ENCODE measurements around the gene NTHL1.

NTHL1 gene

DNA sequence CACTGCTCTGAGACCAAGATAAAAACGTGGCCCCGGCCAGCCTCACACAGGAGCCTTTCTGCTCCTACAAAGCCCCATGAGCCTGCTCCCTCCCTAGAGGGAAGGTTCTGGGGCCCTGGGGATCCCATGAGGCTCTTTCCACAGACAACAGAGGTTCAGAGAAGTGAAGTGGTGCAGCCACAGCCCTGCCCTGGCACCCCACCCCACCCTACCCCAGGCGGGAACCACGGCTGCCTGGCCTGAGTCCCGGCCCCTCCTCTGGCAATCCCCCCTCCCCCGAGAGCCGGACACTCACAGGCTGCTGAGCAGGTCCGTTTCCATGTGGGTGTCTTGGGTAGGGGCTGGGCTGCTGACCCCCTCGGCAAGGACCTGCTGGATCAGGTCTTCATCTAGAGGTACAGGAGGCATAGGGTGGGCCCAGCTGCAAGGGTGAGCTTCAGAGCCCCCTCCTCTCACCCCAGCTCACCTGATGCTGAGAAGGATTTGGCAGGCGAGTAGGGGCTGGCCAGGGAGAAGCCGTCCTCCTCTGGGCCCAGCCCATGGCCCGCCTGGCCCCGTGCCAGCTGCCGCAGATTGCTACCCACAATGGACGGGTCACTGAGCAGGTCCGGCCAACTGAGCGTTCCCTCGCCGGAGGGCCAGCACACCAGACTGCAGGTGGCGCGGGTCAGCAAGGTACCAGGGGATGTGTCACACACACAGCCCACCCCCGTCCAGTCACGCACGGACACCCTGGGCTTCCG lies 49.4 kb upstream of the NTHL1 start:
- Histone ChIP-seq H3K36me3 (ENCODE audit: control insufficient read depth in 2 of 2, insufficient read depth in 1 of 2, low read length in 2 of 2) (peaks cover 0 to 61% of the 10 kb centered on the region in 2 experiments; a peak in 1 of 3 replicates), H3K9me3 (ENCODE audit: control insufficient read depth, insufficient read depth, low read depth, low read length) (no peaks in the 10 kb centered on the region), H3K4me3 (ENCODE audit: low read depth, low read length) (no peak overlapping the region), H3K4me1 (ENCODE audit: control insufficient read depth, insufficient read depth, low read length) (no peaks in the 10 kb centered on the region), H3K27ac (ENCODE audit: extremely low read depth, low read depth, low read length) (no peak overlapping the region)
- ChIA-PET POLR2A (no interaction called here), CTCF (no interaction called here)
- TF ChIP-seq ZNF112 (tag by site-specific recombination; IDR thresholded peaks at IDR 0.05) (no peak), ZNF830 (tag by site-specific recombination; IDR thresholded peaks at IDR 0.05; ENCODE audit: low read depth) (no peak), ZNF211 (tag by site-specific recombination; IDR thresholded peaks at IDR 0.05; ENCODE audit: low read depth) (no peak), ZNF311 (tag by site-specific recombination; IDR thresholded peaks at IDR 0.05; ENCODE audit: borderline replicate concordance) (no peak), ZBTB7A (tag by site-specific recombination; IDR thresholded peaks at IDR 0.05; ENCODE audit: low read depth) (no peak), ZNF558 (tag by site-specific recombination; IDR thresholded peaks at IDR 0.05) (no peak), ZNF335 (tag by site-specific recombination; conservative IDR thresholded peaks at IDR 0.05) (no peak), ZNF433 (tag by site-specific recombination; IDR thresholded peaks at IDR 0.05; ENCODE audit: low read depth) (no peak), PRDM2 (tag by site-specific recombination; IDR thresholded peaks at IDR 0.05; ENCODE audit: borderline replicate concordance) (no peak), ZNF670 (tag by site-specific recombination; IDR thresholded peaks at IDR 0.05; ENCODE audit: low read depth) (no peak)

DNA sequence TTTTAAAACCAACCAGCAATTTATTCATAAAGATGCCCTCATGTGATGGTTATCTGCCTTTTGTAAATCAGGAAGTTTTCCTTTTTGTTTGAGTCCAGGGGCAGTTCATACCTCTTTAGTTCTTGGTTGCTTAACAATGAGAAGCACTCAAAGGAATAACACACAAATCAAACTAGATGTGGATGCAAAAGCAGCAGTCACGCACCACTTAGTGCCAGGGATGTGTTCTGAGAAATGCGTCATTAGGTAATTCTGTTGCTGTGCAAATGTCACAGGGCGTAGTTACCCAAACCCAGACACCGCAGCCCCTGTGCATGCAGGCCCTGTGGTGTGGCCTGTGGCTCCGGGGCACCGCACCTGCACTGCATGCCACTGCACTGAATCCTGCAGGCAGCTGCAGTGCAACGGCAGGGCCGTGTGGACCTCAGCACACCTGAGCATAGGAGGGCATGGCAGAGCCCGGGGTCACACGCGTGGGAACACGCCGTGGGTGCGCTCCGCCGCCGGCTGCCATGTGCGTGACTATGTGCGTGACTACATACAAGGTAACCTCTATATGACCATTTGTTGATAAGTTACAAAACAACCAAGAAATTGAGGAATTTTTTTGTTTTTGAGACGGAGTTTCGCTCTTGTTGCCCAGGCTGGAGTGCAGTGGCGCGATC lies 48.4 kb upstream of the NTHL1 start:
- ChIA-PET POLR2A (no interaction called here), CTCF (interaction anchor here (1.3 kb wide), 1 partner anchor 81 kb away, joined by 3 read pairs; no protein-coding TSS in a partner anchor)
- Histone ChIP-seq H3K4me1 (ENCODE audit: control insufficient read depth, insufficient read depth, low read length) (no peaks in the 10 kb centered on the region), H3K4me3 (ENCODE audit: low read depth, low read length) (no peak overlapping the region), H3K9me3 (ENCODE audit: control insufficient read depth, insufficient read depth, low read depth, low read length) (no peaks in the 10 kb centered on the region), H3K27ac (ENCODE audit: extremely low read depth, low read depth, low read length) (no peak overlapping the region), H3K36me3 (ENCODE audit: control insufficient read depth in 2 of 2, insufficient read depth in 1 of 2, low read length in 2 of 2) (peaks cover 0 to 65% of the 10 kb centered on the region in 2 experiments; a peak in 1 of 3 replicates)
- TF ChIP-seq ZNF175 (tag by site-specific recombination; IDR thresholded peaks at IDR 0.05), result no peak
- no peak for TF ChIP-seq ZIC2 (tag by site-specific recombination; IDR thresholded peaks at IDR 0.05)
- no peak for TF ChIP-seq ZNF747 (tag by site-specific recombination; IDR thresholded peaks at IDR 0.05)
- TF ChIP-seq ZNF76 (tag by site-specific recombination; IDR thresholded peaks at IDR 0.05; ENCODE audit: borderline replicate concordance, low read depth), result no peak
- TF ChIP-seq ZNF621 (tag by site-specific recombination; IDR thresholded peaks at IDR 0.05), result no peak
- no peak for TF ChIP-seq ZNF37A (tag by site-specific recombination; IDR thresholded peaks at IDR 0.05)
- no peak for TF ChIP-seq KLF8 (tag by site-specific recombination; IDR thresholded peaks at IDR 0.05)
- no peak for TF ChIP-seq GLI4 (tag by site-specific recombination; IDR thresholded peaks at IDR 0.05)
- TF ChIP-seq MYNN (tag by site-specific recombination; IDR thresholded peaks at IDR 0.05; ENCODE audit: borderline replicate concordance), result no peak
- no peak for TF ChIP-seq TRIM28 (IDR thresholded peaks at IDR 0.05; ENCODE audit: borderline replicate concordance, low read length)
- no peak for TF ChIP-seq ZNF830 (tag by site-specific recombination; IDR thresholded peaks at IDR 0.05; ENCODE audit: low read depth)
- TF ChIP-seq ZFP3 (tag by site-specific recombination; IDR thresholded peaks at IDR 0.05; ENCODE audit: low read depth), result no peak
- TF ChIP-seq, protein P1, sequence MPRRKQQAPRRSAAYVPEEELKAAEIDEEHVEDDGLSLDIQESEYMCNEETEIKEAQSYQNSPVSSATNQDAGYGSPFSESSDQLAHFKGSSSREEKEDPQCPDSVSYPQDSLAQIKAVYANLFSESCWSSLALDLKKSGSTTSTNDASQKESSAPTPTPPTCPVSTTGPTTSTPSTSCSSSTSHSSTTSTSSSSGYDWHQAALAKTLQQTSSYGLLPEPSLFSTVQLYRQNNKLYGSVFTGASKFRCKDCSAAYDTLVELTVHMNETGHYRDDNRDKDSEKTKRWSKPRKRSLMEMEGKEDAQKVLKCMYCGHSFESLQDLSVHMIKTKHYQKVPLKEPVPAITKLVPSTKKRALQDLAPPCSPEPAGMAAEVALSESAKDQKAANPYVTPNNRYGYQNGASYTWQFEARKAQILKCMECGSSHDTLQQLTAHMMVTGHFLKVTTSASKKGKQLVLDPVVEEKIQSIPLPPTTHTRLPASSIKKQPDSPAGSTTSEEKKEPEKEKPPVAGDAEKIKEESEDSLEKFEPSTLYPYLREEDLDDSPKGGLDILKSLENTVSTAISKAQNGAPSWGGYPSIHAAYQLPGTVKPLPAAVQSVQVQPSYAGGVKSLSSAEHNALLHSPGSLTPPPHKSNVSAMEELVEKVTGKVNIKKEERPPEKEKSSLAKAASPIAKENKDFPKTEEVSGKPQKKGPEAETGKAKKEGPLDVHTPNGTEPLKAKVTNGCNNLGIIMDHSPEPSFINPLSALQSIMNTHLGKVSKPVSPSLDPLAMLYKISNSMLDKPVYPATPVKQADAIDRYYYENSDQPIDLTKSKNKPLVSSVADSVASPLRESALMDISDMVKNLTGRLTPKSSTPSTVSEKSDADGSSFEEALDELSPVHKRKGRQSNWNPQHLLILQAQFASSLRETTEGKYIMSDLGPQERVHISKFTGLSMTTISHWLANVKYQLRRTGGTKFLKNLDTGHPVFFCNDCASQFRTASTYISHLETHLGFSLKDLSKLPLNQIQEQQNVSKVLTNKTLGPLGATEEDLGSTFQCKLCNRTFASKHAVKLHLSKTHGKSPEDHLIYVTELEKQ (tag by site-specific recombination; IDR thresholded peaks at IDR 0.05; ENCODE audit: borderline replicate concordance), result no peak
- TF ChIP-seq KLF1 (tag by site-specific recombination; IDR thresholded peaks at IDR 0.05), result no peak
- no peak for TF ChIP-seq ZBTB21 (tag by site-specific recombination; IDR thresholded peaks at IDR 0.05)
